IPS-NIHi7 (cell line): Measurements from ENCODE around the gene TMEM147.
A peak's percentile ranks its signal among the peaks of the same experiment; 100 is the strongest.
"Not testable (repeated sequence)": the region's sequence is repeated elsewhere in the genome, so short reads cannot be mapped to it uniquely, and the experiment has no call there.

Source experiments
- DNase-seq: peaks from one replicate; pipeline ENCODE4 v3.0.0; 2012; ENCODE audit warnings: mixed read lengths; ENCODE audit errors: extremely low spot score

Gene TMEM147

DNA sequence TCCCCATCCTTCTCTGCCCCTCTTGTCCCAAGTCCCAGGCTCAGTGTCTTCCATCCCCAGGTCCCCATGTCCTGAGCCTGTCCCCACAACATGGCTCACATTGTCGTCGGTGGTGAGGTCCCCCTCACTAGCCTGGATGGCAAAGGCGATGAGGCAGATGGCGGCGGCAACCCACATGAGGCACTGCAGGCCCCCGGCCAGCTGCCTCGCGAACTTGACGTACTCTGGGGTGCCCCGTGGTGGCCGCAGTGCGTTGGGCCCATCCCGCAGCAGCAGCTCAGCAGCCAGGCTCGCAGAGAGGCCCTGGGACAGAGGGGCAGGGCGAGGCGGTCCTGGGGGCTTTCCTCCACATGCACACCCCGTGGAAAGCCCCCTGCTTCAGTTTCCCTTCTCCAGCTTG, 16.9 kb downstream of the TMEM147 start:
- no peak for DNase-seq

DNA sequence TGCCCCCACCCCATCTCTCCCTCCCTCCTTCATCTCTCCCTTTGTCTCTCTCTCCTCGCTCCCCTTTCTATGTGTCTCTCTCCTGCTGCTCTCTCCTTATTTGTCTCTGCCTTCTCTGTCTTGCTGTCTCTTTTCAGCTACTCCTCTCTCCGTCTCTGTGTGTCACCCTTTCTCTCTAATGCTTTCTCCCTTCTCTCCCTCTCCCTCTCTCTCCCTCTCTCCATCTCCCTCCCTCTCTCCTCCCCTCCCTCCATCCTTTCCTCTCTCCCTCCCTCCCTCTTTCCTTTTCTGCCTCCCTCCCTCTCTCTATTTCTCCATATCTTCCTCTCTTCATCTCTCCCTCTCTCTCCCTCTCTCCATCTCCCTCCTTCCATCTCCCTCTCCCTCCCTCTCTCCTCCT, 17.4 kb downstream of the TMEM147 start:
- no peak for DNase-seq

DNA sequence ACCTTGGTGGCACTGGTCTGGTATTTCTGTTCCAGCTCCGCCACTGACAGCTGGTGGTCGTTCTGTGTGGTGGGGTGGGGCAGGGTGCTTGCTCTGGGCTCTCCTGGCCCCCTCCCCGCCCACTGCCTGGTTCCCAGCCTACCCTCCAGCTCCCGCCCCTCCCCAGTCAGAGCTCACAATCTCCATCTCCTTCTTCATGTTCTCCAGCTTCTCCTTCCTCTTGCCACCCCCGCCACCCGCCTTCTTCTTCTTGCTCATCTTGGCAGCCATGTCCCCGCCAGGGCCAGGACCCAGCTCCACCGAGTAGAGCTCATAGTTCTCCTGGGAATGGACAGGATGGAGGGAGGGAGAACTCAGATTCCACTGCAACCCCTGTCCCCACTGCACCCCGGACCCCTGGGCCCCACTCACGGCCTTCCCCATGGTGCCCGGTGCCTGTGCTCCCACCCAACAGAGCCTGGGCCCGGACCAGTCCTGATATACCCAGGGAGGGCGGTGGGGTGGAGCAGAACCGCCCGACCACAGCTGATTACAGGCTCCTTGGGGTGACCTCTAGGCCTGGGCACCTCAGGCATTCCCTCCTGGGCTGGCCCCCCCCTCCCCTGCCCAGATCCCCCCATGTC, 17.9 kb downstream of the TMEM147 start, which contains the start of gene ATP4A:
Gene ATP4A, minus strand, starts transcription at position 452 of the 623 bp plus-strand sequence. Its CDS starts 29 bp downstream, at position 423.
- DNase-seq, result no peak

DNA sequence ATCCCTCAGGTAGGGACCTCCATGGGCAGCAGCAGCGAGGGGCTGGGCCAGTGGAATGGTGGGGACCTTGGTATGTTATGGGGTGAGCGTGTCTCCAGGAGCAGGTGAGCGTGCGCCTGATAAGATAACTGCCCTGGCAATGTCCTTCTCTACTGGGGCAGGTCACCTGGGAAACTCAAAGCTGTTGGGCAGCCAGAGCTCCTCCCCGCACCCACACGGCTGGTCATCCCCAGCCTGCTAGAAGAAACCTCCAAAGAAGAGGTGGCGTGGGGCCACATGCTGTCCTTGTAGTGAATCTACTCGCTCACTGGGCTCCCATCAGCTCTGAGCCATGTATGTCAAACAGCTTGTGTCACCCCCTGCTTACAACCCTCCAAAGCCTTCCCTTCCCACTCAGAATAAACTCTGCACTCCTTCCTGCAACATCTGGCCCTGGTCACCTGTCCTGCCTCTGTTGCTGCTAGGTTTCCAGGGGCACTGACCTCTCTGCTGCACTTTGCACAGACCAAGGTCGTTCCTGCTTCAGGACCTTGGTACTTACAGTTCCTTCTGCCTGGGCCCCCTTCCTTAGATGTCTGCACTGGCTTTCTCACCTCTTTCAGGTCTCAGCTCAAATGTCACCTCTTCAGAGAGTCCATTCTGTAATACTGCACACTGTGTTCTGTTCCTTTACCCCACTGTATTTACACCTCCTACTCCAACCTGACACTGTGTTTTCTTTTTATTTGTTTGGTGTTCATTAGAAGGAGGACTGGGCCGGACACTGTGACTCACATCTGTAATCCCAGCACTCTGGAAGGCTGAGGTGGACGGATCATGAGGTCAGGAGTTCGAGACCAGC, 19.8 kb downstream of the TMEM147 start:
- no peak for DNase-seq

DNA sequence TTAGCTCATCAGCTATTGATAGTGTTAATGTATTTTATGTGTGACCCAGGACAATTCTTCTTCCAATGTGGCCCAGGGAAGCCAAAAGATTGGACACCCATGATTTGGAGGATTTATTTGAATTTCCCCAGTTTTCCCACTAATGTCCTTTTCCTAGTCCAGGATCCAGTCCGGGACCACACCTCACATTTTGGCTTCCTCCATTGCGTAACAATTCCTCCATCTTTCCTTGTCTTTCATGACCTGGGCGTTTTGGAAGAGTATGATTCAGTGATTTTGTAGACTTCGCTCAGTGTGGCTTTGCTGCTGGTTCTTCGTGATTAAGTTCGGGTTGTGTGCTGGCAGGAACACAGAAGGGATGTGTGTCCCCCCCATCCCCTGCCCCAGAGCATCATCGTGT, 21.3 kb downstream of the TMEM147 start:
- DNase-seq, result no peak

DNA sequence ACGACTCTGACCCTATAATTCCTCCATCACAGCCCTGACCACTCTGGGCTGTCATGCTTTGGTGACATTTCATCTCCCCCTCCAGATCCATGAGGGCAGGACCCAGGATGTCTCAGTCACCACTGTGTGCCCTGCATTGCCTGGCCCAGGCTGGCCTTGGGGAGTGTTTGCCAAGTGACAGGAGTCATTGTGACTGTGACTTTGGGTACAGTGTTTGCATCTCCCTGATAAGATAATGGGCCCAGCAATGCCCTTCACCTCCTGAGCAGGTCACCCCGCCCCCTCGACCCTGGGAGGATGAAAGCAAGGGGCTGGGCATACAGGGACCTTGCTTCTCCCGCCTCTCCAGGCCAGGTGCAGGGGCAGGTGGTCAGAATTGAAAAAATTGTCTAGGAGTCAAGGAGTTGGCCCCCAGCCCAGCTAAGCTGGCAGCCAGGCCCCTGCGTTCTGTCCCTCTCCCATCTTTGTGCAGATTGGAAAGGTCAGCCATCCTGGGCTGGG, 23.9 kb downstream of the TMEM147 start:
- DNase-seq, result no peak

DNA sequence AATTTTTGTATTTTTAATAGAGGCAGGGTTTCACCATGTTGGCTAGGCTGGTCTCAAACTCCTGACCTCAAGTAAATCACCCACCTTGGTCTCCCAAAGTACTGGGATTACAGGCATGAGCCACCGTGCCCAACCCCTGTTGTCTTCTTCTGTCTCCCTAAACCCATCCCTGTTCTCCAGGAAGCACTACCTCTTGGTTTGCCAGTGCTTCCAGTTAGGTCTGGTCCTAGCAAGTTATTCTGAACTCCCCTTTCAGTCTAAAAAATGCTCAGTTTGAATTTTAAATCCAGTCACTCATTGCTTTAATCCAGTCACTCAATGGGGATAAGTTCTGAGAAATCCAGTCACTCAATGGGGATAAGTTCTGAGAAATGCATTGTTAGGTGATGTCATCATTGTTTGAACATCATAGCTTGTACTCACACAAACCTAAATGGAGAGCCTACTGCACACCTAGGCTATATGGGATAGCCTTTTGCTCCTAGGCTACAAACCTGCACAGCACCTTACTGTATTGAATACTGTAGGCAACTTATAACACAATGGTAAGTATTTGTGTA, 26.1 kb downstream of the TMEM147 start:
- no peak for DNase-seq

DNA sequence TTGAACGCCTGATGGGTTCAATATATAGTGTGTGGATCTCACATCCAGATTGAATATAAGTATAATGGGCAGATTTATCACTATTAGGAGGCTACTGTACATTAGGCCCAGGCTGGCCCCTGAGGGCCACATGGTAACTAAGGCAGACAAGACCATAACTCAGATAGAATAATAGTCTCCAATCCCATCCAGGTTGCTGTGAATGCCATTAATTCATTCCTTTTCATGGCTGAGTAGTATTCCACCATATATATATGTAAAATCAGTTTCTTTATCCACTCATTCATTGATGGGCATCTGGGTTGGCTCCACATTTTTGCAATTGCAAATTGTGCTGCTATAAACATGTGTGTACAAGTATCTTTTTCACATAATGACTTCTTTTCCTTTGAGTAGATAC, 32.5 kb downstream of the TMEM147 start:
- DNase-seq, result no peak

DNA sequence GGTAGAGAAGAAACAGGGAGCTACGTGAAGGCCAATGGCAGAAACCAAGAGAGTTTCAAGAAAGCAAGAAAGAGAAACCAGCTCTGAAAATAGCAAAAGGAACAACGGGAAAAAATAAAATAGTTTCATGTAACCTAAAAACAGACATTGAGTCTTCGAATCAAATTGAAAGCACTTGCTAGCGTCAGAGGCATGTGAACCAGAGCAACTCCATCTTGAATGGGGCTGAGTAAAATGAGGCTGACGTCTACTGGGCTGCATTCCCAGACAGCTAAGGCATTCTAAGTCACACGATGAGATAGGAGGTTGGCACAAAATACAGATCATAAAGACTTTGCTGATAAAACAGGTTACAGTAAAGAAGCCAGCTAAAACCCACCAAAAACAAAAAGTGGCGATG, 33.3 kb downstream of the TMEM147 start:
- DNase-seq, result no peak

DNA sequence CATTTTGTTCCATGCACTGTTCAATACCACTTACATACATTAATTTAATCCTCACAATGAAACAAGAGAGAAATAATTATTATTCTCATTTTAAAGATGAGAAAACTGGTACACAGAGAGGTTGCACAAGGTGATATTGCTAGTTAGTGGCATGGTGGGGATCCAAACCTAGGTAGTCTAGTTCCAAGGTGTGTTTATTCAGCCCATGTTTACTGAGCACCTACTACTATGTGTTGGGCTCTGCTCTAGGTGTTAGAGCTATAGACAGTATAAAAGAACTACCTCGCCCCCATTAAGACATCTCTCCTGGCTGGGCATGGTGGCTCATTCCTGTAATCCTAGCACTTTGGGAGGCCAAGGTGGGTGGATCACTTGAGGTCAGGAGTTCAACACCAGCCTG, 37.3 kb downstream of the TMEM147 start:
- no peak for DNase-seq

DNA sequence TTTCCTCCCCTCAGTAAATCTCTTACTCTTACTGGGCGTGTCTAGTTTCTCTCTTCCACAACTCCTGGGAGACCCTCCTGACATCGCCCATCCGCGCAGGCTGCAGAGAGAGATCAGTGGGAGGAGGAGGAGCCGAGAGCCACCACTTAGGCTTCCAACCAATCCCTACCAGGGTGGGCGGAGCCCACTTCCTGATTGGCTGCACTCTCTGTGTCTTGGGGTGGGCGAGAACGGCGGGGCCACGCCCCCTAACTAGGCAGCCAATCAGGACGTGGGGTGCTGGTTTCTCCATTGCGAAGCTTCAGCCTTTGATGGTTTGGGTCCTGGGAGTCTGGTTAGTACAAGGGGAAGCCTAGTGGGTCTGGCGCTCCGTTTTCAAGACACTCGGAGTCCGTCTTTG, 40.4 kb downstream of the TMEM147 start, which contains the start of gene PMIS2:
Gene PMIS2, plus strand, starts transcription at position 326 of the 400 bp plus-strand sequence. CDS start 87 bp downstream, outside the sequence.
- DNase-seq, result peak; percentile 81

DNA sequence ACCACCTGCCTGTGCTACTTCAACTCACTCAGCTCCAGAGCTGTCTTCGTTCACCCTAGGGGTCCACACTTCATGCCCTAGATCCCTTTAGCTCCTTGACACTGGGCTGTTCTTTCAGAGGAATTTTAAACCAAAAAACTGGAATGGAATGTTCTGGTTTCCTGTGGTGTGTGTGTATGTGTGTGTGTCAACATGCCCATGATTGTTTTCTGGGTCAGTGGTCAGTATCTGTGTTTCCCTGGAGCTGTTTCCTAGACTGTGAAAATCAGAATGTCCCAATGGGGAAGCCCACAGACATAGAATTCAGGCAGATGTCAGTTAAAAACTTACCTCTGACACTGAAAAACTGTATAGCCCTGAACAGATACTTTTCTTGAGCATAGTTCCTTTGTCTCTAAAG, 41.9 kb downstream of the TMEM147 start:
- DNase-seq, result no peak

DNA sequence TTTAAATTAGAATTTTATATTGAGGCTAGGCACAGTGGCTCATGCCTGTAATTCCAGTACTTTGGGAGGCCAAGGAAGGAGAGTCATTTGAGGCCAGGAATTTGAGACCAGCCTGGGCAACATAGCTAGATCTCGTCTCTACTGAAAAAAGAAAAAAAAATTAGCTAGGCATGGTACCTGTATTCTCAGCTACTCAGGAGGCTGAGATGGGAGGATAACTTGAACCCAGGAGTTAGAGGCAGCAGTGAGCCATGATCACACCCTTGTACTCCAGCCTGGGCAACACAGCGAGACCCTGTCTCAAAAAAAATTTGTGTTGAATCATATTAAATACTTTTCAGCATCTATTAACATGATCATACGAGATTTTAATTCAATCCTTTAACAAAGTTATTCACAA, 45.4 kb downstream of the TMEM147 start:
- no peak for DNase-seq

DNA sequence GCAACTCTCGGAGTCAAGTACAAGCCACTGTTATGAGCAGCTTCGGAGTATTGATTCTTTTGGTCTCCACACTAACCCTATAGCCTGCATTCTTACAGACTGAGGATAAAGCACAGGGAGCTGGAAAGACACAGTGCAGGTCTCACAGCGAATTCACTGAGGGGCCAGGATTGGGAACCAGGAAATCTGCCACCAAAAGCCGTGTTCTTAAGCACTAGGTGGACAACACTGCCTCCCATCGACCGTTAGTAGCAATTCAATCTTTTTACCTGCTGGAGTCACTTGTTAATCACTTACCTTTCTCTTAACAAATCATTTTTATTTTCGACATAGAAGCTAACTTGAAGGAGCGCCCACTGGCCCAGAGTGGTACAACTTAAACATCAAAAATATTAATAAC, 46.8 kb downstream of the TMEM147 start:
- peak; percentile 84 for DNase-seq

DNA sequence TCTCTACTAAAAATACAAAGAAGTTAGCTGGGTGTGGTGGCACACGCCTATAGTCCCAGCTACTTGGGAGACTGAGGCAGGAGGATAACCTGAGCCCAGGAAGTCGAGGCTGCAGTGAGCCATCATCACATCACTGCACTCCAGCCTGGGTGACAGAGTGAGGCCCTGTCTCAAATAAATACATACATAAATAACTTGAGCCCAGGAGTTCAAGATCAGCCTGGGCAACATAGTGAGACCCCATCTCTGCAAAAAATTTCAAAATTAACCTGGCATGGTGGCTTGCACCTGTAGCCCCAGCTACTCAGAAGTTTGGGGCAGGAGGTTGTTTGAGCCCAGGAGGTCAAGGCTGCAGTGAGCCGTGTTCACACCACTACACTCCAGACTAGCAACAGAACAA, 49.6 kb downstream of the TMEM147 start:
- not testable (repeated sequence) for DNase-seq

DNA sequence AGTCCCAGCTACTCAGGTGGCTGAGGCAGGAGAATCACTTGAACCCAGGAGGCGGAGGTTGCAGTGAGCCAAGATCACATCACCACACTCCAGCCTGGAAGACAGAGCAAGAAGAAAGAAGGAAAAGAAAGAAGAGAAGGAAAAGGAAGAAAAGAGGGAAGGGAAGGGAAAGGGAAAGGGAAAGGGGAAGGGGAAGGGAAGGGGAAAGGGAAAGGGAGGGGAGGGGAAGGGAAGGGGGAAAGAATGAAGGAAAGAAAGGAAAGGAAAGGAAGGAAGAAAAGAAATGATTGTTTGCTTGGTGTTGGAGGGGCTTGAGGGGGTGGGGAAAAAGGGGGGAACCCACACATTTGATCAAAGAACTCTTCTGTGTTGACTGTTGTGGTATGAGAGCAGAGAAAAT, 50.5 kb downstream of the TMEM147 start:
- no peak for DNase-seq

DNA sequence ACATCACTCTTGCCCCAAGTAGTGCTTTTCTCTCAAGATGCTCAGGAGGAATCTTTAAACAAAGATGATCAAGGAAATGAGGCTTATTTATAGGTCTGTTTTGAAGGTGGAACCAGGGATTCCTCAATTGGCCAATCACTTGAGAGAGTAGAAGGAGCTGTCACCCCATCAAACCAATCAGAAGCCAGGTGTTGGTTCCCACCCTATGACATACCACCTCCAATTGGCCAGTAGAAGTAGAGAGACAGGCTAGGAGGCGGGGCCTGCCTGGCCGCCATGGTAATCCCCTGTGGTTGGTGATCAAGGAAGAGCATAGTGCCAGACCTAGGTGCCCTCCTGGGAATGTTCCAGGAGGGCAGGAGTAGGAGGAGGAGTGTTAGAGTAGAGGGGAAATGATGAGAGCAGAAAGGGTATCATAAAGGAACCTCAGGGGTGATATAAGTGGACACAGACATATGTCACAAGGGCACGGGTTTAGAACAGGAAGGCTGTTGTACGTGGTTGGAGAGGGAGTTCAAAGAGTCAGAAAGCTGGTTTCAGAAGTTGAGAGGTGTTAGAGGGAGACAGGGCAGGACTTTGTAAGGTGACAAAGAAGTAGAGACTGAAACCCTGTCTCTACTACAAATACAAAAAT, 51.1 kb downstream of the TMEM147 start:
- DNase-seq, result peak; percentile 61
